HCT116 (cell line): ENCODE results near the gene LRRC32. TPM values are rescaled to one million over a fixed set of nuclear protein-coding genes. Genes with fewer than 3 reads are reported as not detected.

Experiments used
- ATAC-seq: fragments of 200-7000 bp; cut with Tn5 transposase; 2 replicates; pipeline ENCODE4 v1.9.1; 2020; ENCODE audit warnings: mild to moderate bottlenecking, moderate library complexity
- BruUV-seq: library from RNA; stranded (reverse); fragments of 400-500 nt; replicated peaks from 2 replicates; lab custom pipeline; 2021; lab: Mats Ljungman, UMichigan
- CTCF ChIA-PET: fragments of 300-600 bp; sonication (Branson Sonifier 250); formaldehyde crosslinking; loops from one replicate; lab custom pipeline; 2021; ENCODE audit warnings: antibody characterized with exemption; lab: Charles Lee
- POLR2A ChIA-PET: fragments of 300-600, 350-600 bp; sonication (Branson Sonifier 250); formaldehyde crosslinking; loops from one replicate; lab custom pipeline; 2021; ENCODE audit warnings: antibody characterized with exemption; lab: Charles Lee
- RAD21 ChIA-PET, 2 experiments: fragments of 300-600 bp; sonication (Branson Sonifier 250); formaldehyde crosslinking; loops; one replicate each; lab custom pipeline; 2023; ENCODE audit warnings: low total read pairs in 2 of 2; ENCODE audit not compliant: uncharacterized antibody in 2 of 2, unreplicated experiment in 2 of 2, low non-redundant PET in 1 of 2; lab: Charles Lee
- DNase-seq: peaks from one replicate; pipeline ENCODE4 v3.0.0-alpha.2; 2010; ENCODE audit warnings: low read depth, low spot score
- H2AFZ ChIP-seq: fragments of 200-600 bp; shearing (Covaris generic), sonication (generic); 2 replicates; pipeline ENCODE4 v1.6.1; 2017; ENCODE audit warnings: low read depth, mixed run types, mixed read lengths, antibody characterized with exemption, low read length; ENCODE audit not compliant: poor library complexity, severe bottlenecking
- H3K27ac ChIP-seq: 2 replicates; pipeline ENCODE4 v1.5.1; 2012; ENCODE audit warnings: low read depth, low read length
- H3K27me3 ChIP-seq: fragments of 200-600 bp; sonication (generic); 2 replicates; pipeline ENCODE4 v1.6.1; 2016; ENCODE audit warnings: mixed run types, low read length, mixed read lengths; ENCODE audit not compliant: insufficient read depth
- H3K36me3 ChIP-seq, 2 experiments: fragments of 200-500 bp in 1 of 2; fragments of 200-600 bp in 1 of 2; sonication (Bioruptor generic) in 1 of 2; sonication (generic) in 1 of 2; 2 replicates each; pipeline versions ENCODE4 v1.5.1 to v1.6.1; 2014 to 2016; ENCODE audit warnings: low read length in 2 of 2, inconsistent platforms in 1 of 2, mixed read lengths in 1 of 2, mixed run types in 1 of 2; ENCODE audit not compliant: insufficient read depth in 2 of 2, control insufficient read depth in 1 of 2
- H3K4me1 ChIP-seq, 2 experiments: fragments of 200-600 bp in 1 of 2; sonication (generic) in 1 of 2; 2 replicates each; pipeline versions ENCODE4 v1.5.1 to v1.6.1; 2012 to 2017; ENCODE audit warnings: low read length in 2 of 2, inconsistent platforms in 1 of 2, mild to moderate bottlenecking in 1 of 2, mixed read lengths in 1 of 2, mixed run types in 1 of 2, moderate library complexity in 1 of 2; ENCODE audit not compliant: insufficient read depth in 2 of 2, control insufficient read depth in 1 of 2
- H3K4me2 ChIP-seq: fragments of 200-600 bp; sonication (generic); 2 replicates; pipeline ENCODE4 v1.6.1; 2017; ENCODE audit warnings: mixed run types, low read length, mixed read lengths
- H3K4me3 ChIP-seq, 2 experiments: fragments of 200-600 bp in 1 of 2; sonication (generic) in 1 of 2; replicated peaks in 1 of 2; 2 replicates each; pipeline ENCODE4 v1.5.1; 2011 to 2016; ENCODE audit warnings: low read length in 2 of 2, control low read depth in 1 of 2, low read depth in 1 of 2, mild to moderate bottlenecking in 1 of 2, mixed read lengths in 1 of 2, mixed run types in 1 of 2
- H3K79me2 ChIP-seq: fragments of 200-600 bp; sonication (generic); 2 replicates; pipeline ENCODE4 v1.6.1; 2017; ENCODE audit warnings: mild to moderate bottlenecking, mixed run types, low read length, moderate library complexity, mixed read lengths; ENCODE audit not compliant: insufficient read depth
- H3K9ac ChIP-seq: fragments of 200-600 bp; sonication (generic); 2 replicates; pipeline ENCODE4 v1.6.1; 2016; ENCODE audit warnings: low read length, mixed read lengths
- H3K9me2 ChIP-seq: fragments of 200-600 bp; sonication (generic), shearing (Covaris generic); 2 replicates; pipeline ENCODE4 v1.6.1; 2017; ENCODE audit warnings: mixed run types, mild to moderate bottlenecking, moderate library complexity; ENCODE audit not compliant: insufficient read depth
- H3K9me3 ChIP-seq, 2 experiments: fragments of 200-500 bp in 1 of 2; fragments of 200-600 bp in 1 of 2; sonication (Bioruptor generic) in 1 of 2; sonication (generic) in 1 of 2; 2 replicates each; pipeline ENCODE4 v1.6.1; 2014 to 2017; ENCODE audit warnings: low read length in 2 of 2, mixed read lengths in 2 of 2, inconsistent platforms in 1 of 2, low read depth in 1 of 2, mild to moderate bottlenecking in 1 of 2, mixed run types in 1 of 2, moderate library complexity in 1 of 2; ENCODE audit not compliant: control insufficient read depth in 1 of 2, insufficient read depth in 1 of 2
- H4K20me1 ChIP-seq: fragments of 200-600 bp; sonication (generic), shearing (Covaris generic); 2 replicates; pipeline ENCODE4 v1.6.1; 2017; ENCODE audit warnings: mixed run types, mild to moderate bottlenecking, moderate library complexity; ENCODE audit not compliant: insufficient read depth
- CEBPB ChIP-seq: IDR thresholded peaks from 2 replicates; pipeline ENCODE4 v1.6.1; 2012; ENCODE audit warnings: low read depth
- EZH2phosphoT487 ChIP-seq: fragments of 200-600 bp; IDR thresholded peaks from 2 replicates; pipeline ENCODE4 v1.6.1; 2018; ENCODE audit warnings: antibody characterized with exemption, borderline replicate concordance
- FOSL1 ChIP-seq: IDR thresholded peaks from 2 replicates; pipeline ENCODE4 v1.6.1; 2012; ENCODE audit warnings: low read depth
- POLR2A ChIP-seq: IDR thresholded peaks from 2 replicates; pipeline ENCODE4 v1.7.0; 2011; ENCODE audit warnings: borderline replicate concordance; ENCODE audit not compliant: insufficient read depth, insufficient read length; ENCODE audit errors: extremely low read depth
- POLR2AphosphoS5 ChIP-seq: IDR thresholded peaks from 2 replicates; pipeline ENCODE4 v1.6.1; 2011; ENCODE audit warnings: mild to moderate bottlenecking, low read depth, low read length, moderate library complexity
- RAD21 ChIP-seq: IDR thresholded peaks from 2 replicates; pipeline ENCODE4 v1.6.1; 2012; ENCODE audit warnings: low read depth, mild to moderate bottlenecking
- SIN3A ChIP-seq: IDR thresholded peaks from 2 replicates; pipeline ENCODE4 v1.6.1; 2012; ENCODE audit warnings: low read depth
- SP1 ChIP-seq: IDR thresholded peaks from 2 replicates; pipeline ENCODE4 v1.6.1; 2012; ENCODE audit warnings: low read depth
- TCF7L2 ChIP-seq: IDR thresholded peaks from 2 replicates; pipeline ENCODE4 v1.7.0; 2011; ENCODE audit warnings: borderline replicate concordance, inconsistent platforms; ENCODE audit not compliant: insufficient read depth, insufficient read length; ENCODE audit errors: extremely low read depth
- YY1 ChIP-seq: IDR thresholded peaks from 2 replicates; pipeline ENCODE4 v1.6.1; 2011; ENCODE audit warnings: low read length, low read depth, moderate library complexity, mild to moderate bottlenecking; ENCODE audit not compliant: insufficient replicate concordance; ENCODE audit errors: extremely low read depth
- ZFX ChIP-seq: fragments of 450-650 bp; IDR thresholded peaks from 2 replicates; pipeline ENCODE4 v1.6.1; 2017
- ZNF274 ChIP-seq: fragments of 200-500 bp; sonication (Bioruptor generic); IDR thresholded peaks from 2 replicates; pipeline ENCODE4 v1.6.1; 2014; ENCODE audit warnings: mild to moderate bottlenecking, low read depth, low read length, inconsistent platforms
- intact Hi-C: fragments of 100-400 bp; cut with micrococcal nuclease; formaldehyde crosslinking; loops from 2 replicates; pipeline ENCODE4 v1.10.0; 2022
- total RNA-seq: library from RNA; stranded (reverse); gene quantifications from one replicate; pipeline ENCODE4 v1.2.1, GENCODE V29; 2021; ENCODE audit not compliant: unreplicated experiment
- TF ChIP-seq, protein P1 (sequence below): IDR thresholded peaks from 2 replicates; pipeline ENCODE4 v1.6.1; 2012
- TF ChIP-seq, protein P2 (sequence below): IDR thresholded peaks from 2 replicates; pipeline ENCODE4 v1.6.1; 2012
- TF ChIP-seq, protein P3 (sequence below): IDR thresholded peaks from 2 replicates; pipeline ENCODE4 v1.6.1; 2012; ENCODE audit warnings: low read depth
- TF ChIP-seq, protein P4 (sequence below), 3 experiments: fragments of 200-600 bp in 1 of 3; sonication (generic) in 1 of 3; IDR thresholded peaks in 2 of 3; conservative IDR thresholded peaks in 1 of 3; 2 replicates each; pipeline ENCODE4 v1.5.1; 2012 to 2017; ENCODE audit warnings: low read depth in 2 of 3, low read length in 2 of 3, antibody characterized with exemption in 1 of 3, borderline replicate concordance in 1 of 3, control low read depth in 1 of 3, mild to moderate bottlenecking in 1 of 3, mixed read lengths in 1 of 3, mixed run types in 1 of 3, moderate library complexity in 1 of 3; ENCODE audit not compliant: insufficient read depth in 1 of 3

The LRRC32 gene
- total RNA-seq, 1 experiment from 2014 or later = 0.54 TPM

DNA sequence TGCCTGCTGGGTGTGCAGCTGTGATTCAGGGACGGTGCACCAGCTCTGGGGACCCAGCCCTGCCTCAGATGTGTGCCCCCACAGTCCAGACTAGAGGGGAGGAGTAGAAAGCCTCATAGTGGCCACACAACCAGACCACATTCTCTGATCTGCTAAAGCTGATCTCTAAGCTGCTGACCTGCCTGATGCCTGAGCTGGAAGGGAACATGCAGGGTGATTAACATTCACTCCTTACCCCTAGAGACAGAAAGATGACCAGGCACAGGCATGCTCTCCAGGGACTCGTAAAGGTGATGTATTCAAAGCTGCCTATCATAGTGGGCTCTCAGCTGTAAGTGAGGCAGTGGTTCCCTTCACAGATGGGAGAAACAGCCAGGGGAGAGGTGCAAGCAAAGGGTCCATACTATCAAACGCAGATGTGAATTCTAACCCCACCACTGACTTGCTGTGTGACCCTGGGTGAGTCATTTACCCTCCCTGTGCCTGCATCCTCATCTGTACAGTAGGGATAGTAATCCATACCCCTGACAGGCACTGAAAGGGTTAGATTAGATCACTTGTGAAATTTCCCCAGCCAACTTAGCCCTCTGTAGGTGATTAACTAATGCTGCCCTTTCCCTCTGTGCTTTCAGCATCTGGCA, 29.0 kb upstream of the LRRC32 start (continued):
- no peak for TF ChIP-seq EZH2phosphoT487
- TF ChIP-seq POLR2A = no peak
- TF ChIP-seq ZFX = no peak
- TF ChIP-seq CEBPB = no peak
- TF ChIP-seq FOSL1 = no peak
- TF ChIP-seq POLR2AphosphoS5 = no peak
- no peak for TF ChIP-seq SP1
- TF ChIP-seq, protein P1, sequence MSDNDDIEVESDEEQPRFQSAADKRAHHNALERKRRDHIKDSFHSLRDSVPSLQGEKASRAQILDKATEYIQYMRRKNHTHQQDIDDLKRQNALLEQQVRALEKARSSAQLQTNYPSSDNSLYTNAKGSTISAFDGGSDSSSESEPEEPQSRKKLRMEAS = no peak
- no peak for TF ChIP-seq SIN3A
- no peak for TF ChIP-seq TCF7L2
- TF ChIP-seq ZNF274 = no peak

DNA sequence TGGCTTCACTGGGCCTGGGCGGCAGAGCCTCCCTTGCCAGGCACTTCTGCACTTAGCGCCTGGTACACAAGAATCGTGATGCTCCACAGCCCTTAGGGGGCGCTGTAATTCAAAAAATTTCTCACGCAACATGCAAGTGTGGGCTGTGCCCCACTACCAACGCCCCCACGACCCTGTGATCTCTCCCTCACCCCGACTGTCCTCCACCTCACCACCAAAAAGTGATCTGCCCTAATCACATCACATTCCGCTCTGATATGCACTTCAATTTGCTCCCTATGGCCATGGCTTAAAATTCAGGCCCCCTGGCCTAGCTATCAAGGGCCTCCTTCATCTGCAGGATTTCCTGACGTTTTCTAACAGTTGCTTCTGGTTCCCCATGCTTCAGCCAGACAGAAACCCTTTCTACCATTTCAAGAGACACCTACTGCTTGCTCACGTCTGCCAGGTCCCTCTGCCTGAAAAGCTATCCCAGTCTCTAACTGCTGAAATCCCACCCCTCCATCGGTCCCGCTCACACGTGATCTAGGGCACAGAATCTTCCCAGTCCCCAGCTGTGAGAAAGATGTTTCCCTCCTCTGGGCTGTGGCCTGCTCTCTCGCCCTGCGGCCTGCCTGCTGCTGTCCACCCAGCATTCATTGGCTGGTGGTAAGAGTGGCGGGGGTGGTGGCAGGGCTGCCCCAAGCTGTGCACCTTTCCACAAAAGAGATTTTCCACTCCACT, 27.9 kb upstream of the LRRC32 start:
- Histone ChIP-seq H3K9me3 (no peaks in the 10 kb centered on the region), H3K9ac (no peak overlapping the region), H3K9me2 (no peaks in the 10 kb centered on the region), H3K79me2 (no peaks in the 10 kb centered on the region), H3K4me3 (no peak overlapping the region), H3K36me3 (no peaks in the 10 kb centered on the region), H4K20me1 (no peaks in the 10 kb centered on the region), H2AFZ (no peak overlapping the region), H3K27me3 (no peaks in the 10 kb centered on the region), H3K4me2 (peak overlapping the region; percentile 79), H3K4me1 (peaks cover 41 to 54% of the 10 kb centered on the region in 2 experiments), H3K27ac (no peak overlapping the region)
- peak; percentile 34 for DNase-seq
- no TSS peak for BruUV-seq
- intact Hi-C loops = no loop called here
- 0 out of 2 replicates have a peak, but pooled peaks have one; percentile 7 for ATAC-seq
- RAD21 ChIA-PET = no interaction called here
- TF ChIP-seq, protein P2, sequence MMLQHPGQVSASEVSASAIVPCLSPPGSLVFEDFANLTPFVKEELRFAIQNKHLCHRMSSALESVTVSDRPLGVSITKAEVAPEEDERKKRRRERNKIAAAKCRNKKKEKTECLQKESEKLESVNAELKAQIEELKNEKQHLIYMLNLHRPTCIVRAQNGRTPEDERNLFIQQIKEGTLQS = no peak
- peak; percentile 49; the same call in 1 of the 2 replicates for TF ChIP-seq RAD21
- TF ChIP-seq, protein P3, sequence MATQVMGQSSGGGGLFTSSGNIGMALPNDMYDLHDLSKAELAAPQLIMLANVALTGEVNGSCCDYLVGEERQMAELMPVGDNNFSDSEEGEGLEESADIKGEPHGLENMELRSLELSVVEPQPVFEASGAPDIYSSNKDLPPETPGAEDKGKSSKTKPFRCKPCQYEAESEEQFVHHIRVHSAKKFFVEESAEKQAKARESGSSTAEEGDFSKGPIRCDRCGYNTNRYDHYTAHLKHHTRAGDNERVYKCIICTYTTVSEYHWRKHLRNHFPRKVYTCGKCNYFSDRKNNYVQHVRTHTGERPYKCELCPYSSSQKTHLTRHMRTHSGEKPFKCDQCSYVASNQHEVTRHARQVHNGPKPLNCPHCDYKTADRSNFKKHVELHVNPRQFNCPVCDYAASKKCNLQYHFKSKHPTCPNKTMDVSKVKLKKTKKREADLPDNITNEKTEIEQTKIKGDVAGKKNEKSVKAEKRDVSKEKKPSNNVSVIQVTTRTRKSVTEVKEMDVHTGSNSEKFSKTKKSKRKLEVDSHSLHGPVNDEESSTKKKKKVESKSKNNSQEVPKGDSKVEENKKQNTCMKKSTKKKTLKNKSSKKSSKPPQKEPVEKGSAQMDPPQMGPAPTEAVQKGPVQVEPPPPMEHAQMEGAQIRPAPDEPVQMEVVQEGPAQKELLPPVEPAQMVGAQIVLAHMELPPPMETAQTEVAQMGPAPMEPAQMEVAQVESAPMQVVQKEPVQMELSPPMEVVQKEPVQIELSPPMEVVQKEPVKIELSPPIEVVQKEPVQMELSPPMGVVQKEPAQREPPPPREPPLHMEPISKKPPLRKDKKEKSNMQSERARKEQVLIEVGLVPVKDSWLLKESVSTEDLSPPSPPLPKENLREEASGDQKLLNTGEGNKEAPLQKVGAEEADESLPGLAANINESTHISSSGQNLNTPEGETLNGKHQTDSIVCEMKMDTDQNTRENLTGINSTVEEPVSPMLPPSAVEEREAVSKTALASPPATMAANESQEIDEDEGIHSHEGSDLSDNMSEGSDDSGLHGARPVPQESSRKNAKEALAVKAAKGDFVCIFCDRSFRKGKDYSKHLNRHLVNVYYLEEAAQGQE = no peak
- no peak for TF ChIP-seq FOSL1
- TF ChIP-seq YY1 = no peak
- no peak for TF ChIP-seq TCF7L2
- TF ChIP-seq, protein P4, sequence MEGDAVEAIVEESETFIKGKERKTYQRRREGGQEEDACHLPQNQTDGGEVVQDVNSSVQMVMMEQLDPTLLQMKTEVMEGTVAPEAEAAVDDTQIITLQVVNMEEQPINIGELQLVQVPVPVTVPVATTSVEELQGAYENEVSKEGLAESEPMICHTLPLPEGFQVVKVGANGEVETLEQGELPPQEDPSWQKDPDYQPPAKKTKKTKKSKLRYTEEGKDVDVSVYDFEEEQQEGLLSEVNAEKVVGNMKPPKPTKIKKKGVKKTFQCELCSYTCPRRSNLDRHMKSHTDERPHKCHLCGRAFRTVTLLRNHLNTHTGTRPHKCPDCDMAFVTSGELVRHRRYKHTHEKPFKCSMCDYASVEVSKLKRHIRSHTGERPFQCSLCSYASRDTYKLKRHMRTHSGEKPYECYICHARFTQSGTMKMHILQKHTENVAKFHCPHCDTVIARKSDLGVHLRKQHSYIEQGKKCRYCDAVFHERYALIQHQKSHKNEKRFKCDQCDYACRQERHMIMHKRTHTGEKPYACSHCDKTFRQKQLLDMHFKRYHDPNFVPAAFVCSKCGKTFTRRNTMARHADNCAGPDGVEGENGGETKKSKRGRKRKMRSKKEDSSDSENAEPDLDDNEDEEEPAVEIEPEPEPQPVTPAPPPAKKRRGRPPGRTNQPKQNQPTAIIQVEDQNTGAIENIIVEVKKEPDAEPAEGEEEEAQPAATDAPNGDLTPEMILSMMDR (IDR thresholded peaks at IDR 0.05 in 2 of 3, conservative IDR thresholded peaks at IDR 0.05 in 1 of 3; ENCODE audit: borderline replicate concordance in 1 of 3, insufficient read depth in 1 of 3, low read depth in 2 of 3, low read length in 2 of 3) = peak in 2 of 3 experiments; percentile 50 to 76; a peak in 4 of 6 replicates
- POLR2A ChIA-PET = no interaction called here
- CTCF ChIA-PET = interaction anchor here (1.0 to 1.7 kb wide), 2 partner anchors 23 to 222 kb away, joined by 3 to 12 read pairs; no protein-coding TSS in a partner anchor
